Measurements from ENCODE around the gene CASP2. TPM values are rescaled to one million over a fixed set of nuclear protein-coding genes. Genes with fewer than 3 reads are reported as not detected.

Gene CASP2
- total RNA-seq, 1 donor from 2014 or later = 62.2 TPM

DNA sequence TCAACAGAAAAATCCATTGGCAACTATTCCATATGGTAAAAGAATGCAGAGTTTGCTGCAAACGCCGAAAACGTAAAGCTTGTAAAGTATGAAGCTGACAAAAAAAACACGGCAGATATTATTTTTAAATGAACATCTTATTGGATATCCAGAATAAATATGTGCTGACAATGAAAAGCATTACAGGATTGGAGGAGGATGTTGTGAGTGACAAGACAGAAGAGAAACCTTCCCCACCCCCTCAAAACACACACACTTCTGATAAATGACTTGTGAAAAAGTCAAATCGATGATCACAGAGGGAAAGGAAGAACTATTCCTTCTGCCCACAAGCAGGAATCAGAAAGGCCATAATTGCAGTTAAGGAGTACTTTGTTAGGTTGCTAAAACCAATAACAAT is 59.8 kb downstream of the CASP2 start:
- Mint-ChIP-seq H3K9me3 (no peaks in the 10 kb centered on the region), H3K27me3 (peaks cover 33% of the 10 kb centered on the region), H3K36me3 (ENCODE audit: low read depth) (no peaks in the 10 kb centered on the region), H3K4me1 (peaks cover 6% of the 10 kb centered on the region), H3K27ac (no peak overlapping the region), H3K4me3 (no peak overlapping the region)
- TF ChIP-seq, protein P1, sequence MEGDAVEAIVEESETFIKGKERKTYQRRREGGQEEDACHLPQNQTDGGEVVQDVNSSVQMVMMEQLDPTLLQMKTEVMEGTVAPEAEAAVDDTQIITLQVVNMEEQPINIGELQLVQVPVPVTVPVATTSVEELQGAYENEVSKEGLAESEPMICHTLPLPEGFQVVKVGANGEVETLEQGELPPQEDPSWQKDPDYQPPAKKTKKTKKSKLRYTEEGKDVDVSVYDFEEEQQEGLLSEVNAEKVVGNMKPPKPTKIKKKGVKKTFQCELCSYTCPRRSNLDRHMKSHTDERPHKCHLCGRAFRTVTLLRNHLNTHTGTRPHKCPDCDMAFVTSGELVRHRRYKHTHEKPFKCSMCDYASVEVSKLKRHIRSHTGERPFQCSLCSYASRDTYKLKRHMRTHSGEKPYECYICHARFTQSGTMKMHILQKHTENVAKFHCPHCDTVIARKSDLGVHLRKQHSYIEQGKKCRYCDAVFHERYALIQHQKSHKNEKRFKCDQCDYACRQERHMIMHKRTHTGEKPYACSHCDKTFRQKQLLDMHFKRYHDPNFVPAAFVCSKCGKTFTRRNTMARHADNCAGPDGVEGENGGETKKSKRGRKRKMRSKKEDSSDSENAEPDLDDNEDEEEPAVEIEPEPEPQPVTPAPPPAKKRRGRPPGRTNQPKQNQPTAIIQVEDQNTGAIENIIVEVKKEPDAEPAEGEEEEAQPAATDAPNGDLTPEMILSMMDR (IDR thresholded peaks at IDR 0.05) = no peak
- intact Hi-C loops (cut with micrococcal nuclease) = loop anchor here (5.0 kb wide), 2 partner anchors 34 to 41 kb away; partner anchors contain the start of gene ZYX
- DNase-seq = no peak
- POLR2A ChIA-PET = no interaction called here
- ATAC-seq (ENCODE audit: low read depth) = no peak
- CTCF ChIA-PET = interaction anchor here (1.8 kb wide), 1 partner anchor 107 kb away, joined by 5 read pairs; no protein-coding TSS in a partner anchor

DNA sequence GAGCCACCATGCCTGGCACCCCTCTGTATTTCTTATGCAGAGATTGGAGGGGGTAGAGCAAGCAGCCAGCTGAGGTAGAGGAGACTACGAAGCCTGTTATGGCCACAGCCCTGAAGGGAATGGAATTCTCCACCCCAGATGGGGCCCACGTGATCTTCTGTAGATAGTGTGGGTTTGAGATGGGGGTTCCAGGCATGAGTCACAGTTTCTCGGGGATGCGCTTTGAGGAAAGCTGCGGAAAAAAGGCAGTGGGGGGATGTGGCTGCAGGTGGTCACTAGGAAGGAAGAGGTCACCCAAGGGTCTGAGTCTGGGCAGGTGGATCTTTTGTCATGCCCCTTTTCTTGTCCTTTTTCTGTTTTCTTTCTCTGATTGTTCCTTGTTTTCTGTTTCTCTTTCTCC is 62.9 kb downstream of the CASP2 start:
- TF ChIP-seq, protein P1 (IDR thresholded peaks at IDR 0.05) = no peak
- Mint-ChIP-seq H3K27me3 (peaks cover 38% of the 10 kb centered on the region), H3K4me1 (no peaks in the 10 kb centered on the region), H3K27ac (no peak overlapping the region), H3K9me3 (no peaks in the 10 kb centered on the region), H3K4me3 (no peak overlapping the region), H3K36me3 (ENCODE audit: low read depth) (no peaks in the 10 kb centered on the region)
- ATAC-seq (ENCODE audit: low read depth) (no peak), DNase-seq (no peak)
- intact Hi-C loops (cut with micrococcal nuclease) = no loop called here
- ChIA-PET CTCF (no interaction called here), POLR2A (no interaction called here)

DNA sequence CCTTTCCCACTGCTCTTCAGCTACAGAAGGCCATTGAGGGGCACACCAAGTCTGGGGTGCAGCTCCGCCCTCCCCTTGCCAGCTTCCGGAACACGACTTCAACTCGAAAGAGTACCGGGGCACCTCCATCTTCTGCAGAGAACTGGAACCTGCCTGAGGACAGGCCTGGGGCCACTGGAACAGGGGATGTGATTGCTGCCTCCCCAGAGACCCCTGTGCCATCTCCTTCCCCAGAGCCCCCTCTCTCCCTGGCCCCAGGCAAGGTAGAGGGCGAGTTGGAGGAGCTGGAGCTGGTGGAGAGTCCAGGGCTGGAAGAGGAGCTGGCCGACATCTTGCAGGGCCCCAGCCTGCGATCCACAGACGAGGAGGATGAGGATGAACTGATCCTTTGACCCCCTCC is 63.4 kb downstream of the CASP2 start:
- no peaks in the 10 kb centered on the region for H3K9me3 Mint-ChIP-seq
- no peaks in the 10 kb centered on the region for H3K36me3 Mint-ChIP-seq (ENCODE audit: low read depth)
- DNase-seq (no peak), ATAC-seq (ENCODE audit: low read depth) (no peak)
- ChIA-PET CTCF (no interaction called here), POLR2A (no interaction called here)
- H3K27ac Mint-ChIP-seq = no peak overlapping the region
- H3K4me1 Mint-ChIP-seq = no peaks in the 10 kb centered on the region
- no peak overlapping the region for H3K4me3 Mint-ChIP-seq
- intact Hi-C loops (cut with micrococcal nuclease) = no loop called here
- peaks cover 34% of the 10 kb centered on the region for H3K27me3 Mint-ChIP-seq
- TF ChIP-seq, protein P1 (IDR thresholded peaks at IDR 0.05) = no peak

DNA sequence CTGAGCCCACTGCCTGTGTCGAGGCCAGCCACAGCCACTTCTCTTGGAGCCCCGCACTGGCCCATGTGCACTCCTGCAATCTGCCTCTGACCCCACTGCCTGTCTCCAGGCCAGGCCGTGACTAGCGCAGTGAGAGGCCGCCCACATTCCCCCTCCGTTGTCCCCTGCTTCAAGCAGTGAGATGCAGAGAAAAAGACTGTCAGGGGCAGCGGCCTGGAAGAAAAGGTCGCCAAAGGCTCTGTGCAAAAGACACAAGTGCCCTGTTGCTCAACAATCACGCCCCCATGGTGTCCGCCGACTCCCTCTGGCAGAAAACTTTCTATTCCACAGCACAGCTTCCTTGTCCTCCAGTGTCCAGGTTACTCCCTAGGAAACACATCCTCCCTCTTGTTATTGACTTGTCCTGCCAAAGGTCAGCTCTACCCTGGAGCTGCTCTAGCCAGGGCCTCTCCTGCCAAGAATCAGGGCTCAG is 64.4 kb downstream of the CASP2 start:
- ChIA-PET CTCF (no interaction called here), POLR2A (no interaction called here)
- TF ChIP-seq, protein P1 (IDR thresholded peaks at IDR 0.05) = no peak
- no peaks in the 10 kb centered on the region for H3K4me1 Mint-ChIP-seq
- H3K9me3 Mint-ChIP-seq = no peaks in the 10 kb centered on the region
- no peak overlapping the region for H3K4me3 Mint-ChIP-seq
- DNase-seq (no peak), ATAC-seq (ENCODE audit: low read depth) (no peak)
- no peak overlapping the region for H3K27ac Mint-ChIP-seq
- peaks cover 28% of the 10 kb centered on the region for H3K27me3 Mint-ChIP-seq
- H3K36me3 Mint-ChIP-seq (ENCODE audit: low read depth) = no peaks in the 10 kb centered on the region
- intact Hi-C loops (cut with micrococcal nuclease) = no loop called here

DNA sequence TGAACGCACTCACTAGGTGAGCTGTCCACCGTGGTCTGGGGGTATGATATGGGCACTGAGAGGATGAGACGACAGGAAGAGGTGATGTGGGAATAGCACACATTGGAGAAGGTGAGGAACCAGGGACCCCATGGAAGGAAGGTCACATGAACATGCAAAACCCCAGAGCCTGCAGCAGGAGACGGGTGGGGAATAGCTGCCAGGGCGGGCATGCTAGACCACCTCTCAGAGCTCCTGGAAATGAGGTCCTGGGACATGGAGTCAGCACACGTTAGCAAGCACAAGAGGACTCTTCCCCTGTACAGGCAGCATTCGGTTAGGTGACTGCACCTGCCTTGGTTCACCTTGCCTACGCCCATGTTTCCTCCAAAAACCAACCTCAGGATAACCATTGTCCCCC is 66.2 kb downstream of the CASP2 start:
- intact Hi-C loops (cut with micrococcal nuclease) = no loop called here
- Mint-ChIP-seq H3K9me3 (no peaks in the 10 kb centered on the region), H3K36me3 (ENCODE audit: low read depth) (no peaks in the 10 kb centered on the region), H3K27ac (no peak overlapping the region), H3K27me3 (peaks cover 26% of the 10 kb centered on the region), H3K4me3 (no peak overlapping the region), H3K4me1 (no peaks in the 10 kb centered on the region)
- no peak for DNase-seq
- TF ChIP-seq, protein P1 (IDR thresholded peaks at IDR 0.05) = no peak
- ChIA-PET POLR2A (no interaction called here), CTCF (no interaction called here)
- ATAC-seq (ENCODE audit: low read depth) = no peak
